Heart left ventricle (tissue), 13 donors: ENCODE measurements around the gene LRRC23.

Experiments
- POLR2A ChIP-seq, 2 donors: fragments of 450-650 bp; IDR thresholded peaks; one replicate each; pipeline ENCODE4 v1.6.1; 2017; ENCODE audit warnings: antibody characterized with exemption in 2 of 2, mild to moderate bottlenecking in 2 of 2, moderate library complexity in 2 of 2
- TF ChIP-seq, protein P1 (sequence below), 12 donors: fragments of 200-600 bp; sonication (generic) in 4 of 12; IDR thresholded peaks; one replicate each; pipeline versions ENCODE4 v1.5.0 to v1.8.0; 2018 to 2022; ENCODE audit warnings: antibody characterized with exemption in 12 of 12, mild to moderate bottlenecking in 5 of 12
- donor health status: ischemic (EF 13 %, LVEDD 7.1; RV severe dilation, severe dysfunction).
- donor health status: DM: no; HTN: yes; CAD: no.
- donor health status: DM: no; HTN: no; CAD: no.
- donor health status: ischemic (EF 25% LVEDD 6.9; RV normal size, moderate dysfunction).
- donor health status: ischemic (EF 25% LVEDD 5.7; RV mildly dilated, moderate dysfunction).
- donor health status: ischemic (EF 35%, LVEDD 5.7; RV mildly dilated, moderate dysfunction).
- donor health status: nonischemic (EF 11% LVEDD 7.7; RV severe dilation, severe dysfunction).
- donor health status: DM: yes; HTN: yes; CAD: no.
- donor health status: PGD.
- donor health status: ischemic (EF 29% LVEDD 5.4; RV normal size, mild dysfunction).
- donor health status: nonischemic (EF 23%, LVEDD 6.1; RV moderate dilation, normal function).

DNA sequence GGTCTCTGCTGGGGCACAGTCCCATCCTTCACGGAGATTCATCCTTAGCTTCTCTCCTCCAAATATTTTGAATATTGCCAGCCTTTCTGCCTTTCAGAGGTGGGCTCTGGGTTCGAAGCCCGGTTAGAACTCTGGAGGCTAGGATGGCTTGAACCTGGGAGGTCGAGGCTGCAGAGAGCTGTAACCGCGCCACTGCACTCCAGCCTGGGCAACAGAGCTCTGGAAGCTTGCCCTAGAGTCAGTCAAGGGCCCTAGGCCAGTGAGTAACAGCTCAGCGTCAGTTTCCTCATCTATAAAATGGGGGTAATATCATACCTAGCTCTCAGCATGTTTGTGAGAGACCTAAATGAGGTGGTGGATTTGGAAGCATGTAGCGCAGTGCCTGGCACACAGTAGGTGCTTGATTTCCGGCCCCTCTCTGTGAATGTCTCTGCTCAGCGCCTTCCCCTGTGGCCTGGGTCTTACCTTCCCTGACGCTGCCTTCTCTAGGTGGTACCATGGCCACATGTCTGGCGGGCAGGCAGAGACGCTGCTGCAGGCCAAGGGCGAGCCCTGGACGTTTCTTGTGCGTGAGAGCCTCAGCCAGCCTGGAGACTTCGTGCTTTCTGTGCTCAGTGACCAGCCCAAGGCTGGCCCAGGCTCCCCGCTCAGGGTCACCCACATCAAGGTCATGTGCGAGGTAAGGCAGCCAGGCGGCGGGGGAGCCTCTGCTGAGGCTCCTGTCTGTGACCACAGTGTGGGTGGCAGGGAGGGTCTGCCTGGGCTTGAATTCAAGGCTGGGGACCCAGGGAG is 49.9 kb downstream of the LRRC23 start:
- TF ChIP-seq, protein P1, sequence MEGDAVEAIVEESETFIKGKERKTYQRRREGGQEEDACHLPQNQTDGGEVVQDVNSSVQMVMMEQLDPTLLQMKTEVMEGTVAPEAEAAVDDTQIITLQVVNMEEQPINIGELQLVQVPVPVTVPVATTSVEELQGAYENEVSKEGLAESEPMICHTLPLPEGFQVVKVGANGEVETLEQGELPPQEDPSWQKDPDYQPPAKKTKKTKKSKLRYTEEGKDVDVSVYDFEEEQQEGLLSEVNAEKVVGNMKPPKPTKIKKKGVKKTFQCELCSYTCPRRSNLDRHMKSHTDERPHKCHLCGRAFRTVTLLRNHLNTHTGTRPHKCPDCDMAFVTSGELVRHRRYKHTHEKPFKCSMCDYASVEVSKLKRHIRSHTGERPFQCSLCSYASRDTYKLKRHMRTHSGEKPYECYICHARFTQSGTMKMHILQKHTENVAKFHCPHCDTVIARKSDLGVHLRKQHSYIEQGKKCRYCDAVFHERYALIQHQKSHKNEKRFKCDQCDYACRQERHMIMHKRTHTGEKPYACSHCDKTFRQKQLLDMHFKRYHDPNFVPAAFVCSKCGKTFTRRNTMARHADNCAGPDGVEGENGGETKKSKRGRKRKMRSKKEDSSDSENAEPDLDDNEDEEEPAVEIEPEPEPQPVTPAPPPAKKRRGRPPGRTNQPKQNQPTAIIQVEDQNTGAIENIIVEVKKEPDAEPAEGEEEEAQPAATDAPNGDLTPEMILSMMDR (IDR thresholded peaks at IDR 0.05) = no peak
- no peak for TF ChIP-seq POLR2A (IDR thresholded peaks at IDR 0.05)
